ENCODE measurements around the gene NUP85.
A peak's percentile ranks its signal among the peaks of the same experiment; 100 is the strongest.
"Not testable (repeated sequence)": the region's sequence is repeated elsewhere in the genome, so short reads cannot be mapped to it uniquely, and the experiment has no call there.

Gene NUP85

GRCh38 chr17:75270218-75270965, 64.9 kb downstream of the NUP85 start:
- DNase-seq = peak; percentile 53

GRCh38 chr17:75270966-75271232, 65.4 kb downstream of the NUP85 start, which contains the start of gene MIF4GD:
MIF4GD (minus strand) TSS chr17:75271231; CDS start chr17:75270195, 1,036 bp downstream.
- no peak for DNase-seq

DNA sequence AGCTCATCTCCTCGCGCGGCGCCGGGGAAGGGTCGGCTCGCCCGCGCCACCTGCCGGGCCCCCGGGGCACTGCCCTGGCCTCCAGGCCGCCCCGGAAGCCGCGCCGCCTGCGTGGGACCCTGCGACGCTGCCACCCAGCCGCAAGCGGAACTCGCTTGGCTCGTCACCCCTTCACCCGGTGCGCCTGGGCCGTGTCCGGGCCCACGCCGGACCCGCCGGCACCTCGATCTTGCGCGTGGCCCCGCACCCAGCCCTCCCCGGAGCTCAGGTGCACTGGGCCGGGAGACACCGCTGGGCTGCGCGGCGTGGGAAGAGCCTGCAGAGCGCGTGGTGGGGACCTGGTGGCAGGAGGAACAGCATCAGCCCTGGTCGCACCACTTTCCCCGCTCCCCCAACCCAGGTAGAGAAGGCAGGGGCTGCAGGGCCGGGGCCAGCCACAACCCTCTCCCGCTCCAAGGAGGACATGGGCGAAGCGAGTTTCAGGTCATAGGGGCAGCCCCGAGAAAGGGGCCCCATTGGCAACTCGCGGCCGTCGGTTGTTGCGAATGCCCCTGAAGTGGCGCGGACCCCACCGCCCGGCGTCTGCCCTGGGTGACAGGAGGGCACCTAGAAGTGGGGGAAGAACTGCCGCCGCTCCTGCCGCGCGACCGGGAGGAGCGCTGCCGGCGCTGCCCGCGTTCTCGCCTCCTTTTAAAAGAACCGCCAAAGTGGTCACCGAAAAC, 65.9 kb downstream of the NUP85 start:
- peak; percentile 88 for DNase-seq

DNA sequence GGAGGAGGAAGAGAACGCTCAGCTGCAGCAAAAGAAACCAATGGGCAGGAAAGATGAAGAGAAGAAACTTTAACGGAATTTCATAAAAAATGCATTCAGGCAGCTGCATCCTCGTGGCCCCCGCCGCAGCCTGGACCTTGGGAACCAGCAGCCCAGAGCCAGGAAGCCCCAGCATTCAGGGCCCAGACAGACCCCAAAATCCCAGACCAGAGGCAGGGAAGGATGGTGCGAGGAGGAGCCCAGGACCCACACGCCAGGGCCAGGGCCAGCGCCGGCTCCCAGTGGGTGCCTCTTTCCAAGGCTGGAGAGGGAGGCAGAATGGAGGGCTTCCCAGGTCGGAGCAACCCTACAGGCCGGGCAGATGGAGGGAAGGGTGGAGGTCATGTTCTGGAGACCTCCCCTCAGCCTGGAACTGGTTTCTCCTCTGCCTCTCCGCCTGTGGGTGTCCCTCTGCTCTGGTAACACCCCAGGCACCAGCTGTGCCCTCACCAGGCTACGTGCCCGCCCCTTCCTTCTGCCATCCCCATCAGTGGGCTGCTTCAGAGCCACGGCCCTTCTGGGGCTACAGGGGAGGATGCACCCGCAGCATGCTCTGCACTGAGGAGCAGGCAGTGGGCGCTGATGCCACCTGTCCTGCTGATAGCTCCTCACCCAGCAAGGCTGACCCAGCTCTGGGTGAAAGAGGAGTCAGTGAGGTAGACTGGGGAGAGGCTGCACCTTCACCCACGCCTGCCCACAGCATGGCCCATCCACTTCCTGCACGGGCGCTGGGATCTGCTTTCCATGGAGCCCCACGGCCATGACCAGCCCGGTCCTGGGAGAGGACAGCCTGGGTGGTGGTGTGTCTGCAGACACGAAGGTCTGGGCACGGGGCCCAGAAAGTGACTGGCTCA, 66.7 kb downstream of the NUP85 start:
- DNase-seq = no peak

DNA sequence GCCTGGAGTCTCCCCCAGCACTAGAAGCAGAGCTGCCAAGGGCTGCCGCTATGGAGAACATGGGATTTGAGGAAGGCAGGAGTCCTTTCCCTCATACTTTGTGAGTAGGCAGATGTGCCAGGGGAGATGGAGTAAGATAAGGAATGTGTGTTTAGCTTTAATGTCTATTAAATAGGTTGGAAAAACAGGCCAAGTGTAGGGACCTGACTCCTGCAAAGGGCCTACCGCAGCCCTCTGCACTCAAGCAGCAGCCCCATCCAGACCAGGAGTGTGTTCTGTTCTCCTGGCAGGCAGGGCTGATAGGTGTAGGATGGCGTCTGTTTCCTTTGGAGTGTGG, 67.3 kb downstream of the NUP85 start:
- DNase-seq = no peak

DNA sequence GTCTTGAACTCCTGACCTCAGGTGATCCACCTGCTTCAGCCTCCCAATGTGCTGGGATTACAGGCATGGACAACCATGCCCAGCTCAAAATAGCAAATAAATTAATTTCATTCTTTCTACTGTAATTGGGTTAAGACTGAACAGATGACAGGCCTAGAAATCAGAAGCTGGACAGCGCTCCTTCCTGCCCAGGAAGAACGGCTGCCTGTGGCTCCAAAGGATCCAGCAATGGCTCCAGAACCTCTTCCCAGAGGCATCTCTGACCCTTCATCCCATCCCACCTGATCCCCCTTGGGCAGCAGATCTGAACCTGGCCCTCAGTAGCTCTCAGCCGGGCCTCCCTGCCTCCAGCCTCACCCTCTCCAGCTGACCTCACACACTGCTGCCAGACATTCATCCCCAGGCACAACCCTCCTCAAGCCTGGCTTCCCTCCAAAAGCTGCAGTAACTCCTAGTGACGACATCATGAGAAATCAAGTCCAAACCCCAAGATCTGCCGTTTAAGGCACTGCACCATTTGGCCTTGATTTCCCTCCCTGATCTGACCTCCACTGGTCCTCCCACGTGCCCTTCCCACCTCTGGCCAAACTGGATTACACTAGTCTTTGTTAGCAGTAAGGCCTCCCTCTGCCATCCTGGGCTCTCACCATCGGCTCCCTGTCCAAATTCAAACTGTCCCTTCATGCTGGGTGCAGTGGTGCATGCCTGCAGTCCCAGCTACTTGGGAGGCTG, 68.7 kb downstream of the NUP85 start:
- no peak for DNase-seq

GRCh38 chr17:75277664-75278071, 72.2 kb downstream of the NUP85 start:
- DNase-seq = no peak

GRCh38 chr17:75280189-75280588, 74.7 kb downstream of the NUP85 start:
- not testable (repeated sequence) for DNase-seq

- DNase-seq = no peak
Measured at GRCh38 chr17:75285123-75285522, 79.6 kb downstream of the NUP85 start.
